HCT116 (cell line): ENCODE data around the gene DTD1. TPM values are rescaled to one million over a fixed set of nuclear protein-coding genes. Genes with fewer than 3 reads are reported as not detected.

Source experiments
- ATAC-seq: fragments of 200-7000 bp; cut with Tn5 transposase; 2 replicates; pipeline ENCODE4 v1.9.1; 2020; ENCODE audit warnings: mild to moderate bottlenecking, moderate library complexity
- BruUV-seq: library from RNA; stranded (reverse); fragments of 400-500 nt; replicated peaks from 2 replicates; lab custom pipeline; 2021; lab: Mats Ljungman, UMichigan
- CTCF ChIA-PET: fragments of 300-600 bp; sonication (Branson Sonifier 250); formaldehyde crosslinking; loops from one replicate; lab custom pipeline; 2021; ENCODE audit warnings: antibody characterized with exemption; lab: Charles Lee
- POLR2A ChIA-PET: fragments of 300-600, 350-600 bp; sonication (Branson Sonifier 250); formaldehyde crosslinking; loops from one replicate; lab custom pipeline; 2021; ENCODE audit warnings: antibody characterized with exemption; lab: Charles Lee
- RAD21 ChIA-PET, 2 experiments: fragments of 300-600 bp; sonication (Branson Sonifier 250); formaldehyde crosslinking; loops; one replicate each; lab custom pipeline; 2023; ENCODE audit warnings: low total read pairs in 2 of 2; ENCODE audit not compliant: uncharacterized antibody in 2 of 2, unreplicated experiment in 2 of 2, low non-redundant PET in 1 of 2; lab: Charles Lee
- DNase-seq: peaks from one replicate; pipeline ENCODE4 v3.0.0-alpha.2; 2010; ENCODE audit warnings: low read depth, low spot score
- H2AFZ ChIP-seq: fragments of 200-600 bp; shearing (Covaris generic), sonication (generic); 2 replicates; pipeline ENCODE4 v1.6.1; 2017; ENCODE audit warnings: low read depth, mixed run types, mixed read lengths, antibody characterized with exemption, low read length; ENCODE audit not compliant: poor library complexity, severe bottlenecking
- H3K27ac ChIP-seq: 2 replicates; pipeline ENCODE4 v1.5.1; 2012; ENCODE audit warnings: low read depth, low read length
- H3K27me3 ChIP-seq: fragments of 200-600 bp; sonication (generic); 2 replicates; pipeline ENCODE4 v1.6.1; 2016; ENCODE audit warnings: mixed run types, low read length, mixed read lengths; ENCODE audit not compliant: insufficient read depth
- H3K36me3 ChIP-seq, 2 experiments: fragments of 200-500 bp in 1 of 2; fragments of 200-600 bp in 1 of 2; sonication (Bioruptor generic) in 1 of 2; sonication (generic) in 1 of 2; 2 replicates each; pipeline versions ENCODE4 v1.5.1 to v1.6.1; 2014 to 2016; ENCODE audit warnings: low read length in 2 of 2, inconsistent platforms in 1 of 2, mixed read lengths in 1 of 2, mixed run types in 1 of 2; ENCODE audit not compliant: insufficient read depth in 2 of 2, control insufficient read depth in 1 of 2
- H3K4me1 ChIP-seq, 2 experiments: fragments of 200-600 bp in 1 of 2; sonication (generic) in 1 of 2; 2 replicates each; pipeline versions ENCODE4 v1.5.1 to v1.6.1; 2012 to 2017; ENCODE audit warnings: low read length in 2 of 2, inconsistent platforms in 1 of 2, mild to moderate bottlenecking in 1 of 2, mixed read lengths in 1 of 2, mixed run types in 1 of 2, moderate library complexity in 1 of 2; ENCODE audit not compliant: insufficient read depth in 2 of 2, control insufficient read depth in 1 of 2
- H3K4me2 ChIP-seq: fragments of 200-600 bp; sonication (generic); 2 replicates; pipeline ENCODE4 v1.6.1; 2017; ENCODE audit warnings: mixed run types, low read length, mixed read lengths
- H3K4me3 ChIP-seq, 2 experiments: fragments of 200-600 bp in 1 of 2; sonication (generic) in 1 of 2; replicated peaks in 1 of 2; 2 replicates each; pipeline ENCODE4 v1.5.1; 2011 to 2016; ENCODE audit warnings: low read length in 2 of 2, control low read depth in 1 of 2, low read depth in 1 of 2, mild to moderate bottlenecking in 1 of 2, mixed read lengths in 1 of 2, mixed run types in 1 of 2
- H3K79me2 ChIP-seq: fragments of 200-600 bp; sonication (generic); 2 replicates; pipeline ENCODE4 v1.6.1; 2017; ENCODE audit warnings: mild to moderate bottlenecking, mixed run types, low read length, moderate library complexity, mixed read lengths; ENCODE audit not compliant: insufficient read depth
- H3K9ac ChIP-seq: fragments of 200-600 bp; sonication (generic); 2 replicates; pipeline ENCODE4 v1.6.1; 2016; ENCODE audit warnings: low read length, mixed read lengths
- H3K9me2 ChIP-seq: fragments of 200-600 bp; sonication (generic), shearing (Covaris generic); 2 replicates; pipeline ENCODE4 v1.6.1; 2017; ENCODE audit warnings: mixed run types, mild to moderate bottlenecking, moderate library complexity; ENCODE audit not compliant: insufficient read depth
- H3K9me3 ChIP-seq, 2 experiments: fragments of 200-500 bp in 1 of 2; fragments of 200-600 bp in 1 of 2; sonication (Bioruptor generic) in 1 of 2; sonication (generic) in 1 of 2; 2 replicates each; pipeline ENCODE4 v1.6.1; 2014 to 2017; ENCODE audit warnings: low read length in 2 of 2, mixed read lengths in 2 of 2, inconsistent platforms in 1 of 2, low read depth in 1 of 2, mild to moderate bottlenecking in 1 of 2, mixed run types in 1 of 2, moderate library complexity in 1 of 2; ENCODE audit not compliant: control insufficient read depth in 1 of 2, insufficient read depth in 1 of 2
- H4K20me1 ChIP-seq: fragments of 200-600 bp; sonication (generic), shearing (Covaris generic); 2 replicates; pipeline ENCODE4 v1.6.1; 2017; ENCODE audit warnings: mixed run types, mild to moderate bottlenecking, moderate library complexity; ENCODE audit not compliant: insufficient read depth
- ATF3 ChIP-seq: IDR thresholded peaks from 2 replicates; pipeline ENCODE4 v1.6.1; 2012
- CEBPB ChIP-seq: IDR thresholded peaks from 2 replicates; pipeline ENCODE4 v1.6.1; 2012; ENCODE audit warnings: low read depth
- ELF1 ChIP-seq: IDR thresholded peaks from 2 replicates; pipeline ENCODE4 v1.6.1; 2012; ENCODE audit warnings: low read depth, borderline replicate concordance
- EZH2phosphoT487 ChIP-seq: fragments of 200-600 bp; IDR thresholded peaks from 2 replicates; pipeline ENCODE4 v1.6.1; 2018; ENCODE audit warnings: antibody characterized with exemption, borderline replicate concordance
- JUND ChIP-seq: IDR thresholded peaks from 2 replicates; pipeline ENCODE4 v1.6.1; 2012
- MAX ChIP-seq: IDR thresholded peaks from 2 replicates; pipeline ENCODE4 v1.6.1; 2012
- POLR2AphosphoS5 ChIP-seq: IDR thresholded peaks from 2 replicates; pipeline ENCODE4 v1.6.1; 2011; ENCODE audit warnings: mild to moderate bottlenecking, low read depth, low read length, moderate library complexity
- RAD21 ChIP-seq: IDR thresholded peaks from 2 replicates; pipeline ENCODE4 v1.6.1; 2012; ENCODE audit warnings: low read depth, mild to moderate bottlenecking
- REST ChIP-seq: IDR thresholded peaks from 2 replicates; pipeline ENCODE4 v1.6.1; 2012; ENCODE audit warnings: low read depth
- SIN3A ChIP-seq: IDR thresholded peaks from 2 replicates; pipeline ENCODE4 v1.6.1; 2012; ENCODE audit warnings: low read depth
- SRF ChIP-seq: IDR thresholded peaks from 2 replicates; pipeline ENCODE4 v1.6.1; 2012; ENCODE audit warnings: low read depth
- intact Hi-C: fragments of 100-400 bp; cut with micrococcal nuclease; formaldehyde crosslinking; loops from 2 replicates; pipeline ENCODE4 v1.10.0; 2022
- total RNA-seq: library from RNA; stranded (reverse); gene quantifications from one replicate; pipeline ENCODE4 v1.2.1, GENCODE V29; 2021; ENCODE audit not compliant: unreplicated experiment

The DTD1 gene
- total RNA-seq, 1 experiment from 2014 or later: 54.5 TPM

GRCh38 chr20:18577942-18578341 lies 9.9 kb upstream of the DTD1 start:
- POLR2A ChIA-PET: no interaction called here
- no peaks in the 10 kb centered on the region for H3K36me3 ChIP-seq
- DNase-seq: no peak
- H3K4me1 ChIP-seq: no peaks in the 10 kb centered on the region
- no peaks in the 10 kb centered on the region for H3K9me3 ChIP-seq
- TF ChIP-seq EZH2phosphoT487 (no peak), JUND (no peak), SIN3A (no peak), SRF (no peak), RAD21 (no peak), ATF3 (no peak), POLR2AphosphoS5 (no peak), ELF1 (no peak), CEBPB (no peak)
- TF ChIP-seq, all 23 proteins: peak for 0
- CTCF ChIA-PET: no interaction called here
- Histone ChIP-seq H3K79me2 (no peaks in the 10 kb centered on the region), H3K27ac (no peak overlapping the region), H3K9me2 (no peaks in the 10 kb centered on the region), H3K27me3 (no peaks in the 10 kb centered on the region), H4K20me1 (no peaks in the 10 kb centered on the region), H3K9ac (no peak overlapping the region), H3K4me3 (no peak overlapping the region), H3K4me2 (no peak overlapping the region), H2AFZ (no peak overlapping the region)
- ATAC-seq: no peak
- intact Hi-C loops: no loop called here
- RAD21 ChIA-PET: no interaction called here
- BruUV-seq: no TSS peak

- Histone ChIP-seq H3K4me3 (no peak overlapping the region), H3K27ac (no peak overlapping the region), H3K27me3 (no peaks in the 10 kb centered on the region), H3K79me2 (no peaks in the 10 kb centered on the region), H3K9me2 (no peaks in the 10 kb centered on the region), H3K9ac (no peak overlapping the region), H3K4me2 (no peak overlapping the region), H3K4me1 (no peaks in the 10 kb centered on the region), H3K9me3 (no peaks in the 10 kb centered on the region), H4K20me1 (no peaks in the 10 kb centered on the region), H3K36me3 (no peaks in the 10 kb centered on the region), H2AFZ (no peak overlapping the region)
- no peak for TF ChIP-seq MAX
- TF ChIP-seq ATF3: no peak
- no peak for TF ChIP-seq REST
- ChIA-PET RAD21 (no interaction called here), POLR2A (no interaction called here), CTCF (no interaction called here)
- no peak for DNase-seq
- no TSS peak for BruUV-seq
- intact Hi-C loops: no loop called here
- ATAC-seq: no peak
Measured at GRCh38 chr20:18578581-18578980, 9.3 kb upstream of the DTD1 start.
